ENCODE results near the gene ARHGAP11A.

ARHGAP11A gene

DNA sequence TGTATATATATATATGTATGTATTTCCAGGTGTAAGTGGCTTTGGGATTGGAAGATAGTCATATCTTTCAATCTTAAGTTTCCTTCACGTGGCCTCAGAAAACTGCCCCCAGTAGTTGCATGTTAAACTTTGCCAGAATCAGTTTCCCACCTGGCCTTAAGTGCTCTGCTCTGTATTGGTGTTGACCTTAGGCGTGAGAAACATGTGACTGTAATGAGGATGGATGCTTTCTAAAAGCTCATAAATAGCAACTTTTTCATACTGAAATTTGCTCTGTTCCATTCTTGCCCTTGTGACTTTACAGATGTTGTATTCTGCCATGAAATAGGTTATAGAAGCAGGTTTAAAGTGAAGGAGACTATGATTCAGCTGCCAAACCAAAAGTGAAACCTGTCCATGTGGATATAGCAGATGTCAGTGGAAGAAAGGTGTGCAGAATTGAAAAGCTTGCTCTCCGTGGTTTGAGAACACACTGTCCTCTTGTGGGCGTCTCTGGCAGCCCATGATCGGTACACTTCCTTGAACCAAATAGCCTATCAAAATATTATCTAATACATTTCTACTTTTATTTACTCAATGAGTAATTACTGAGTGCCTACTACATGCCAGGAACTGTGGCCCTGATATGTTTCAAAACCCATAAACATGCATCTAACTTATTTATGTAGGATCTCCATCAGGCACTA, 42.0 kb downstream of the ARHGAP11A start:
- no peak for DNase-seq

DNA sequence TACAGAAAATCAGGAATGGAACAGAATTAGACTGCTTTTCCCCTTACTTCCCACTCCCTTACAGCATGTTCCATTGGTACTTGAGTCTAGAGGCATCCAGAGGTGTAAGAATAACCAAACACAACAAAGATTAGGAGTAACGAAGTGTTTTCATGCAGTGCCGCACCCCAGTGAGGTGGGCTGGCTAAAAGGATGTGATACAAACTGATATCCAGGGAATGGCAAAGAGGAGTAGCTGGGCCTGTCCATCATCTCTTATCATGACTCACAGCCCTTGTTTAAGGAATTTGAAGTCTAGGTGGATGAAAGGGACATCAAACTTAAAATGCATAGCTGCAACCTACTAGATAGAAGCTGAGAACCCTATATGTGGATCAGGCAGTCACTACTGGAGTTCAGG, 42.6 kb downstream of the ARHGAP11A start:
- DNase-seq, result no peak

DNA sequence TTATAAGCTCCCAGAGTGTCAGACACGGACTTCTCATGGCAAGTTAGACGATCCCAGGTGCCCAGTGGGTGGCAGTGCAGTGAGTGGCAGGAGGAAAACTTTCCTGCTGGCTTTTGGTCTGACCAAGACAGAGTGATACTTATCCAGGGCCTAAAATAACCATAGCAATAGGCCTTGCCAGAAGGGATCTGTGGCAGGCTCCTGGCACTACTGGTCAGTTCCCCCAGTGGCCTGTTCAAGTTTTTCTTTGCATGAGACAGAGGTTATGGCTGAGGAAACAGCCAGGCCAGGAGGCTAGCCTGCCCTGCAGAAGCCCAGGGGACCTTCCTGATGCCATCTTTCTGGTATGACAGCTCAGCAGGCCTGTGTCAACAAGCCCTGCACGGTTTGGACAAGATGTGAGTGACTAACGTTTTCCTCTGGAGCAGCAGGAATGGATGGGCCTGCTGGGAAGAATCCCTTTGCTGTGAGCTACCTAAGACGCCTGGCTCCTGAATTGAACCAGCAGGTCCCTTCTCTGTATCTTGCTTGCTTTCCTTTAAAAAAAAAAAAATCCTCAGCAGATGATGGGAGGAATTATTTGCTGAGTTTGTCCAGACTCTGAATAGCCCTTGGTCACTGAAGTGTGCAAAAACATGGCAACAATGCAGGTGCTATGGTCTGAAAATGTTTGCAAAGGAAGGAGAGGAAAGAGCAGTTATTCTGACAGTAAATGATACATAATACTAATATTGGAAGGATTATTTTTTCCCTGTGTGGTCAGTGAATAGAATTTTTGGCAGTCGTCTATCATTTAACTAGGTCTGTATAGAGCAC, 44.2 kb downstream of the ARHGAP11A start:
- no peak for DNase-seq

DNA sequence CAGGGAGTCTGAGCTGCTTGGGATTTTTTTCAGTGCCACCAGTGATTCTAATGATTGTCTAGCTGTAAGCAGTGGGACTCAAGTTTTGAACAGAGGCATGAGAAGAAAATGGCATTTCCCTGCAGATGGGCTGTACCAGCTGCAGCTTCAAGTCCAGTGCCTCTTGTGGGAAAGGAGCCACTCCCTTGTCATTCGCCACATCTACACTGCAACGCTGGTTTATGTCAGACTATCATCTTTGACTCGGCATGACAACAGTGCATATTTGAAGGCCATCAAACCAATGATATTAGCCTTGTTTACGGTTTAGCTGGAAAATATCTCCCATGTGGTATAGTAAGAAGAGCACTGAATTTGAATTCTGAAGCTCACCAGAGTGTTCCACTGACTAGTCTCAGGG, 48.4 kb downstream of the ARHGAP11A start:
- no peak for DNase-seq

DNA sequence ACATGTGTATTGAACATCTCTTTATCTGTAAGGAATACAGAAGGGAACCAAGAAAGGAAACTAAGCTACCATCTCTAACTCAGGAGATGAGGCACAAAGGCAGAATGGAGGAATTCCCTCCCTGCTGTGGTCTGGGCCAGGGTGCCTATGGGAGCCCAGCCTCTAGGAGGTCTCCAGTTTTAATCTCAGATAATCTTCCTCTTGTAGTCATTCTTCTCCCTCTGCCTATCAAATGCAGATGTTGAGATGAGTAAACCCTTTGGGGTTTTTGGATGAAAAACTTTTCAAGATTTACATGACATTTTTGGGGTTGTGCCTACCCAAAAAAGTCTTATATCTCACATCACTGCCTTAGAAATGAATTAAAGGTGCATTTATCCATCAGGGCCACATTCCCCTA, 49.5 kb downstream of the ARHGAP11A start:
- no peak for DNase-seq

DNA sequence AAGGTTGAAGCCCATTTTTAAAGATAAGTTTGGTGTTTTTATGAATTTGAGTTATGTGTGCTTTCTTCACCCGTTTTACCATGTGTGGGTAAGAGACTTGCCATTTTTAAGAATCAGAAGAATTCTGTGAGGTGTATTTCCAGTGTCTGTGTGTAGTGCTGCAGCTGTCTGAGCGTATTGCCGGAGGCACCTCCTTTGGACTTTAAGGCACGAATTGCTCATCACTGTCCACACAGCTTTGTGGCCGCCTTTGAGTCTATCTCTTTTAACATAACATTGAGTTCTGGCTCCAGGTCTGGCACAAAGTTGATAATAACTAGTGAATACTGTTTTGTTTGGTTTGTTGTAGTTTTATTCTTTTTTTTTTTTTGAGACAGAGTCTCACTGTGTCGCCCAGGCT, 52.0 kb downstream of the ARHGAP11A start:
- no peak for DNase-seq

DNA sequence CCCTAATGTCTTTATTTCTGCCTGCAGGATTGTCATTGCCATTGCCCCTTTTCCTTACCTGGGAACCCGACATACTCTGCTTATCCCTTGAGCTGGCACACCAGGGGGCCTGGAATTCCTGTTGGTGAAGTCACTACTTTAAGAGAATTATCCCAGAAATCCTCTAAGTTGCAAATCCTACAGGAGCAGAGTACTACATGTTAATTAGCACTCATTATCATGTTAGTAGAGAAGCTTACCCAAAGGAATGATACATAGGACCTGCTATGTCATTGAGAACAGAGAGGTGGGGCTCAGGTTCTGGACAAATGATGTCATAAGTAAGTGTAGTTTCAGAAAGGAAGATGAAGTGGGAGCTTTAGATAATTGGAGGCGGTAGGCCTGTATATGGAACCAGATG, 53.6 kb downstream of the ARHGAP11A start:
- DNase-seq, result no peak

DNA sequence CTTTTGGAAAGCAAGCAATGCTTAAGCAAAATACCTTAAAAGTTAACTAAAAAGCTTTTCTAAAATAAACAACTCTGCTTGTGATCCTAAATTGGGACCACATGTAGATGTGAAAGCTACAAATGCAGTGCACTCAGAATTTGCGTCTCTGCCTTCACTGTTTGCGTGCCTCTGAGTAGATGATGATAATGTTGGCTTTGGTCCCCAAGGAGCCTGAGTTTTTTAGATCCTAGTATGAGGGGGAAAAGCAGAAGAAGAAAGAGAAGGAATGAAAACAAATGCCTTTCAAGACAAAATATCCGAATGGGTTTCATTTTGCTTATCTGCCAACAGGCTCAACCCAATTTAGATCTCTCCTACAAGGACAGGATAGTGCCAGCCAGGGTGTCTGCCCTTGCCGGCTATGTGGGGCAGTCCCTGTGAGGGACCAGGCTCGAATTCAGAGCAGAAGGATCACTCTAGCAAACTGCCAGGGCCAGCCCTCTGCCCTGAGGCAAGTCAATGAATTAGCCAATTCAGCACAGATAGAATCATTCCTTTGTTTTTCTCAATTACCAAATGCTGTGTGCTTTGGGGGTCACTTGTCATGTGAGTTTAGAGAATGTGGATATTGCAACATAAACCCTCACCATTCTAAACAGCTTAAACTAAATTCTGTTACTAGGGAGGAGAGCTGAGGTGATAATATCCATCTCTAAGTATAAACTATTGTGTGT, 54.8 kb downstream of the ARHGAP11A start:
- DNase-seq, result no peak

DNA sequence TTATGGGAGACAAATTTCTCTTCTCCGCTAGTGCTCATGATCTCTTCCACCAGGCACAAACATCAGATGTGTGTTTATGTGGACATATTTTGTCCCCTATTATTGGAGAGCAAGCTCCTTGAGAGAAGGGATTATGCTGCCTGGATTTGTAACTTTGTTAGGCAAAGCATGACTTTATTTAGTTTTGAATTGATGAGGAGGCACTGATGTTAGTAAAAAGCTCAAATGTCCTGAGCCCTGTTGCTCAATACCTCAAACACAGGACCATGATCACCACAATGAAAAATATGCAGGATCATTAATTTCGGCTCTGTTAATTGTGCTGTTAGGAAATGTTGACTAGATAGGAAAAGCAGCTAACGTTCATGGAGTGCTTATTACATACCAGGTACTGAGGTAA, 55.3 kb downstream of the ARHGAP11A start:
- DNase-seq, result no peak

DNA sequence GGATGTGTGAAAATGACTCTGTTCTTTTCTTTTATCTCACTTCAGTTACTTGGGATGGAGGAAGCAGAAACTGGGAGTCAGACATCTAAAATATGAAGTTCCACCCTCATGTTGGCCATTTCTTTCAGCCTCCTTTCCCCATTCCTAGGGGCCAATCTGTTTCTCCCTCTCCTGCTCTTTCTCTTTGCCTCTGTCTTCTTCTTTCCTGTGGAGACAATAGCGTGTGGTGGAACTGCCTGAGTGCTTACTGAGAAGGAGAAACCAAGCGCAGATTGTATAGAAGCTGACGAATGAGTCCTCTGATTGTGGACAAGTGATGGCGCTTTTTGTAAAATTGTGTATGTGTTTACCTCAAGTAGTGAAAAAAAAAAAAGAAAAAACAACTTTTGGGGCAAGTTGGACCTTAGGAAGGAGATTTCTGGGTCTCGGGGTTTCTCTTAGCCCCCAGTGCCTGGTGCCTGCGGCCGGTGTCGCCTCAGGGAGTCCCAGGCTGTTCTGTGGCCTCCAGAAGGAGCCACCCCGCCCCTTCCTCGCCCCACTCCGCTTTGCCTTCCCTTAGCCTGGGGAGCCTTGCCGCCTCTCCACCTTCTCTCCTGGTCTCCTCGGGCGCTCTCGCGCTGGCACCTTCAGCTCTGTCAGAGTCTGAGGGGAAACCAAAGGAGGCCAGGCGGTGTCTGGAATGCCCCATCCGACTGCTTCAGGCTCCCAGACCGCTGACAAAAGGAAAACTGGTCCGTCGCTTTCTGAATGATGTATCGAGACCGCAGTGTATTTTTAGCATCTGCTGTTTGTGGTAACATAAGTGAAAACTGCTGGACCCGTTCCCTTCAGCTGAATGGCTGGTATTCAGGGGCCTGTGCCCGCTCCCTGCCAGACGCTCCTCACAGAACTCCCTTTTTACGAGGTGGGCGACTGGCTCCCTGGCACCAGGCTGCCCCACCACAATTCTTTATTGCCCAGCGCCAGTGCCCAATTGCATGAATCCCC, 56.3 kb downstream of the ARHGAP11A start:
- no peak for DNase-seq

DNA sequence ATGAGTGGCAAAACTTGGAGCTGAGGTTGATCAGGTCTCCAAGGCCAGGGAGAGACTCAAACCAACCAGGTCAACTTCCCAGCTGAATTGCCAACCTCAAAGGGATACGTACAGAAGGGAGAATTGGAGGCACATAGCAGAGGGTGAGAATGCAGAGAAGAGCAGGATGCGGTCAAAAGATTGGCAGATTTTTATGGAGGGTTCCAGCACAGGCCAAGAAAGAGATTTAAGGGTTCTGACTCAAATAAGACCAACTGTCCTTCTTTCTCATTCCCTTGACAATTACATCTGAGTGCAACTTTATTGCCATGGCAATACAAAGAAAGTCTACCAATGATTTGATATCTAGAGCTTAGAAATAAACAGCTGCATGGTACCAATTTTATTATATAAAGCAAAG, 59.4 kb downstream of the ARHGAP11A start:
- no peak for DNase-seq

DNA sequence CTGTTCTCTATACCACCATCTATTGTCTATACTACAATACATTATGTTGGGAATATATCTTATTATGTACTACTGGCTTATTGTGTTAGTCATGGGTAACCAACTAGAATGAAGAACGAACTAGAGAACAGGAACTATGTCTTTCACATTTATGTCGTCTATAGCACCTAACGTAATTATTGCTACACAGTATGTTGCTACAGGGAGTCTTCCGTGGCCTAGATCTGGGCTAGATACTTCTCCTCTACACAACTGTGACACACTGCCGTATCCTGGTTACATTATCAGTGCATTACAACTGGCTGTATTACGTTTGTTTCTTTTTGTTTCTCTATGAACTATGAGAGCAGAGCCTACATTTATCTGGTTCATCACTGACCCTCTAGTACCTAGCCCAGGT, 60.2 kb downstream of the ARHGAP11A start:
- DNase-seq, result no peak

DNA sequence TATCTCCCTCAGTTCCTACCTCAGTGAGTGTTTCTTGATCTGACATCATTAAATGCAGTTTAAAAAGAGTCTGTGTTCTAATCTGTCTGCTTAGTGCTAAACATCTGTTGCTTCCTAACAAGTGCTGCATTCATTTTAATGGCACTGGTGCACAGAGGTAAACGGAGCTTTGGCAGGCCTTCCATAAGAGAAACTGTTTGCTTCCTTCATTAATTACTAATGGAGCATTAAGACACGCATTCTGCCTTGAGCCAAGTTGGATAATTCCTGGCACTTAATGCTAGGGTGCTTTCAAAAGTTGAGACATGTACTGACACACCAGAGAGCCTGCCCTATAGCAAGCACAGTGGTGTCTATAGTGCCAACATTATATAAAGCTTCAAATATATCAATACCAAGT, 60.9 kb downstream of the ARHGAP11A start:
- DNase-seq, result no peak

DNA sequence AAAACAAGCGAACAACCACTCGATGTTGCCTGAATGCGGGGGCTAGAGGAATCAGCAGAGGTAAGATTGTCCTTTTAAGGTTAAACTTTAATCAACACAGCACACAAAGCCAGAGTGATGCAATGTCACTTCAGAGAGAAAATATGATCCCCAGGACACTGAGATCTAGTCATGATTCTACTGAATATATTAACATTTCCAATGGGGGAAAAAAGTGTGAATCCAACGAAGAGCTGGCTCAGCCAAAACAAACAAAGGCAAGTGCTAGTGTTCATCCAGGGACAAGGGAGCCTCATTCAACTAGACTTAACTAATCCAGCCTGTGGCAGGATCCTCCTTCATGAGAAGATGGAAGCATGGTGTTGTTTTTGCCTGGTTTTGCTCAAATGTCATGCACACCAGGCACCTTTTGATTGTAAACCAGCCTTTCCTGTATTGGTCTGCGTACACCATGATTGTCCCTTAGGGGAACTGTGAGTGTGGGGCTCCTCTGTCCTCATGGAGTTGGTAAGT, 62.0 kb downstream of the ARHGAP11A start:
- peak; percentile 31 for DNase-seq

DNA sequence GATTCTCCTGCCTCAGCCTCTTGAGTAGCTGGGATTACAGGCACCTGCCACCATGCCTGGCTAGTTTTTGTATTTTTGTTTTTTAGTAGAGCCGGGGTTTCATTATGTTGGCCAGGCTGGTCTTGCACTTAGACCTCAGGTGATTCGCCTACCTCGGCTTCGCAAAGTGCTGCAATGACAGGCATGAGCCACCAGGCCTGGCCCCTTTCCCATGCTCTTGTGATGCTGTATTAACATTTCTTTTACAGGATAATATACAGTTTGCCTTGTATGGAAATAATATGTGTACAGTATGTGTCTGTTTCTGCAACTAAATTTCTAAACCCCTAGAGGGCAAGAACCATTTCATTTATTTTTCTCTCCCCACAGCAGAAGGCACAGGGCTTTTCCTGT, 64.0 kb downstream of the ARHGAP11A start:
- no peak for DNase-seq

DNA sequence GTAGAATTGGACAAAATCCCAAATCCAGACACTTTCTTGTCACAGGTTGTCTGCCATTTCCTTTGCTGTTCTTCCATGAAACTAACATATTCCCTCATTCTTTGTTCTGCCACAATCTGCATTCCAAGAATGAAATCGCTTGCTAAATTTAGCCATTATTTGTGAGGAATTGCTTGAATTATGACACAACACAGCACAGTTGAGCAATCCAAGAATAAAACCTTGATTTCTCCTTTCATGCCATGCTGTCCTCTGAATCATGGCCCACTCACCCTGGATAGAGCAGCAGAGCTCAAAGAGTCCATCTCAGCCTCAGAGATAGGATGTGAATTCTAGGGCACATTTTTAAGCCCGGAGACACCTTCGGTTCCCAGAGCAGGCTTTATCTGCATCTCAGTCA, 67.3 kb downstream of the ARHGAP11A start:
- no peak for DNase-seq

DNA sequence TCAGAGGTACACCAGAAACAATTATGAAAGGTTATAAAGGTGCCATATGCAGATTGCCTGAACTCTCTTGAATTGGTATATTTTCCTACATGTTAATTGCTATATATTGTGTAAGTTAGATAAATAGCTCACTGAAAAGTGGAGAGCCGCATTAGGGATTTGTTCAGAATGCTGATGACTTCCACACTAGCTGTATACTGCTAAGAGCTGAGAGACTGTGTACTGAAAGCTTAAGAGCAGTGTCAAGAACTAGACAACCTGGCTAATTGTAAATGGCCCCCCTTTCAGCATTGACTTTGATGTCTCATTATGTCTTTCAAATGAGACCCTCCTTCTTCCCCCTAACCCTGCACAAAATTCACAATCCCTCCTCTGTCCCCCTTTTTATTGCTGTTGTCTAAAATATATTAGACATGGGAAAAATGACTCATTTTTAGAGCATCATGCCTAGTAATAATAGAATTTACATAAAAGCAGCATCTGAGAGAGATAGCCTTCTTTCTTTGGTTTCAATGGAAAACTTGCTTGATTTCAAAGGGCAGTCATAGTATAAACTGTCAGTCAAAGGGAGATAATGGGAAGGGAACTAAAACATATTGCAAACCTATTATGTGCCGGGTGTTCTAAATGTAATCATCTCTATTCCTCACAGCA, 67.8 kb downstream of the ARHGAP11A start:
- no peak for DNase-seq

DNA sequence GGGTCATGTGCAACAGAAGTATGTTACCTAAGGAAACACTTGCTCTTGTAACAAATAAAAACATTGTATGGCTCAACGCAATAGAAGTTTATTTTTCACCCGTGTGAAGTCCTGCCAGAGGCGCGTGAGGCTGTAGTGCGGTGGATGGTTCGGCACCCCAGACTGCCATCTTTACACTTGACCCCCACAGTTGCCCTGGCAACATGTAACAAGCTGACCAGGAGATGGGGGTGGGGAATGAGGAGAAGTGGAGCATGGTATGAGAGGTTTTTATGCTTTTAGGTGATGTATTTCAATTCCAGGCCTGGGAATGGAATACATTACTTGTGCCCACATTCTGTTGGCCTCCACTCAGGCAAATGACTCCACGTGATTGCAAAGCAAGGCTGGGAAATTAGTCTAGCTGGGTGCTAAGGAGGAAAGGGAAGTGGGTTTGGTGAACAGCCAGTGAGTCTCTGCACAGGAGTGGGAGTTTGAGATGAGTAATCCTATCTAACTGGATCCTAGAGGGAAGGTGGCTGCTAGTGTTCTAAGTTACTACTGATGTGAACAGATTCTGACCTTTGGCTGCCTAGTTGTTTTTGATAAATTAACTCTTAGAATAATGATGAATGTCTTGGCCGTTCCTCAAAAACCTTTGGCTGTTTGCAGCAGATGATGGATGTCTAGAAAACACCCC, 68.7 kb downstream of the ARHGAP11A start:
- DNase-seq, result no peak

DNA sequence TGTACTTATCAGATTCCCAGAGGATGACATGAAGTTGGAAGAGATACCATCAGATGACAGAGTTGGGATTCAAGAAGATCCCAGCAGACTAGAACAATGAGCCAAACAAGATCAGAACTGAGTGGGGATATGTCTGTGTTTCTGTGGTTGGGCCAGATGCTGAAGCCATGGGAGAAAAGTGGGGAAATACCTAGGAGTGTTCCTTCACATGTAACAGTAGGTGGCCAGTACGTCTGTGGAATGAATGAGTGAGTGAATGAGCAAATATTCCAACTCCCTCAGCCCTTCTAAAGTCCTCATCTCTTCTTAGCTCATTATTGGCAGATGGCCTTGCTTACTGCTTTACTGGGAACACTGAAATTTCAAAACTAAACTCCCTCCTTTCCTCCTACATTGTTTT, 70.3 kb downstream of the ARHGAP11A start:
- DNase-seq, result no peak

DNA sequence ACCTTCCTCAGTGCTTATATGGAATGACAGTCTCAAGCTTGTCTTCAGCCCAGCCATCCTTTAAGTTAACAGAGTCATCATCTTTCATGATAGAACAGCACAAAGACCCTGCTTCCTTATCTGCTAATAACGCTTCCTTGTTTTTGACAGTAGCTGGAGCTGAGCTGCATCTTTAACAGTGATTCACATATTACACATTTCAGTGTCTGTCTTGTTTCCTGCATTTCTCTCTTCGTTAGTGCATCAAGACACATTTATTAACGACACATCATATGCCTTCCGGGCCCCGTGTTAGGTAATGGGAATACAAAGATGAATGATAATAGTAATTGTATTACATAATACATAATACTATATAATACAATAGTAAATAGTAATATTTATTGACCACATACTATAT, 72.3 kb downstream of the ARHGAP11A start:
- DNase-seq, result no peak

DNA sequence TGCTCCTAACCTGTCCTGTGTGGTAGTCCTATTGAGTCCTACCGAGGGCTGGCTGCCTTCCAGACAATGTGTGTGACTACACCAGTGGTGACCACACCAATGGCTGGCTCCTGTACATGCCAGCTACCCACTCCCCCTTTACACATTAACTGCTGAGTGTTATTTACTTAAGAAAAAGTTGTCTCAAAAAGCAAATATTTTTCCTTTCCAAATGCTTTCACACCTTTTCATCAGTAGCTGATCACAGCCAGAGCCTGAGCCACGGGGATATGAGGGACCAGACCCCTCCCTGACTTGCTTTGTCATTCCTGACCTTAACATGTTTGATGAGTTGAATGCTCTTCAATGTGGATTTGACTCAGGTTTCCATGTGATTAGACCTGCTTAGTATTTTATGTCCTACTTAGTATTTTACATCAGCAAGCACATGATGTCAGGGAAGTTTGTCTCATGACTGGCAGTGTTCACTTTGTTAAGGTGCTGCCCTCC, 72.9 kb downstream of the ARHGAP11A start:
- DNase-seq, result no peak
